Measurements from ENCODE around the gene RASSF1. TPM values are rescaled to one million over a fixed set of nuclear protein-coding genes. Genes with fewer than 3 reads are reported as not detected.

Gene RASSF1
- total and polyA plus RNA-seq, 2 of the 8 experiments (the other 6 are each of a cell fraction or from before 2014, with no cell fraction given) = 10.3 to 15.7 TPM

- peak; percentile 63 for TF ChIP-seq KDM4A (IDR thresholded peaks at IDR 0.05; ENCODE audit: low read depth, low read length, severe bottlenecking)
- 0 out of 2 replicates have a peak, but pooled peaks have one; percentile 69 for TF ChIP-seq TCF12 (IDR thresholded peaks at IDR 0.05; ENCODE audit: low read depth, low read length)
- TF ChIP-seq E2F6 (IDR thresholded peaks at IDR 0.05) = 0 out of 2 replicates have a peak, but pooled peaks have one; percentile 49
- TF ChIP-seq POLR2AphosphoS5 (IDR thresholded peaks at IDR 0.05; ENCODE audit: low read depth, low read length) = peak; percentile 42; the same call in 1 of the 2 replicates
- TF ChIP-seq CBX5 (IDR thresholded peaks at IDR 0.05; ENCODE audit: low read depth, low read length) = no peak
- TF ChIP-seq ATF2 (IDR thresholded peaks at IDR 0.05; ENCODE audit: low read length) = no peak
- TF ChIP-seq POLR2A (IDR thresholded peaks at IDR 0.05; ENCODE audit: control extremely low read depth in 1 of 2, low read depth in 2 of 2, low read length in 2 of 2) = no peak
- TF ChIP-seq CREB1 (IDR thresholded peaks at IDR 0.05) = peak; percentile 84
- no peak for TF ChIP-seq TEAD4 (IDR thresholded peaks at IDR 0.05; ENCODE audit: low read depth, low read length)
- TF ChIP-seq, protein P1, sequence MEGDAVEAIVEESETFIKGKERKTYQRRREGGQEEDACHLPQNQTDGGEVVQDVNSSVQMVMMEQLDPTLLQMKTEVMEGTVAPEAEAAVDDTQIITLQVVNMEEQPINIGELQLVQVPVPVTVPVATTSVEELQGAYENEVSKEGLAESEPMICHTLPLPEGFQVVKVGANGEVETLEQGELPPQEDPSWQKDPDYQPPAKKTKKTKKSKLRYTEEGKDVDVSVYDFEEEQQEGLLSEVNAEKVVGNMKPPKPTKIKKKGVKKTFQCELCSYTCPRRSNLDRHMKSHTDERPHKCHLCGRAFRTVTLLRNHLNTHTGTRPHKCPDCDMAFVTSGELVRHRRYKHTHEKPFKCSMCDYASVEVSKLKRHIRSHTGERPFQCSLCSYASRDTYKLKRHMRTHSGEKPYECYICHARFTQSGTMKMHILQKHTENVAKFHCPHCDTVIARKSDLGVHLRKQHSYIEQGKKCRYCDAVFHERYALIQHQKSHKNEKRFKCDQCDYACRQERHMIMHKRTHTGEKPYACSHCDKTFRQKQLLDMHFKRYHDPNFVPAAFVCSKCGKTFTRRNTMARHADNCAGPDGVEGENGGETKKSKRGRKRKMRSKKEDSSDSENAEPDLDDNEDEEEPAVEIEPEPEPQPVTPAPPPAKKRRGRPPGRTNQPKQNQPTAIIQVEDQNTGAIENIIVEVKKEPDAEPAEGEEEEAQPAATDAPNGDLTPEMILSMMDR (IDR thresholded peaks at IDR 0.05; ENCODE audit: control extremely low read depth in 1 of 3, insufficient read depth in 1 of 3, low read depth in 1 of 3, low read length in 3 of 3) = no peak
- no peak for TF ChIP-seq CHD1 (IDR thresholded peaks at IDR 0.05; ENCODE audit: low read depth, low read length)
- peak in 1 of 2 experiments; percentile 58; a peak in 1 of 4 replicates for TF ChIP-seq HDAC2 (IDR thresholded peaks at IDR 0.05; ENCODE audit: borderline replicate concordance in 1 of 2, low read depth in 2 of 2, low read length in 2 of 2)
- peak; percentile 68 for TF ChIP-seq CHD2 (IDR thresholded peaks at IDR 0.05; ENCODE audit: low read length)
- no peak for TF ChIP-seq ZNF274 (IDR thresholded peaks at IDR 0.05; ENCODE audit: borderline replicate concordance, extremely low read depth, low read length)
- peak; percentile 80; the same call in 1 of the 2 replicates for TF ChIP-seq SP4 (IDR thresholded peaks at IDR 0.05; ENCODE audit: low read length)
- peak; percentile 63 for TF ChIP-seq ASH2L (IDR thresholded peaks at IDR 0.05; ENCODE audit: low read length)
- peak; percentile 72 for TF ChIP-seq TAF1 (IDR thresholded peaks at IDR 0.05; ENCODE audit: low read depth, low read length)
- TF ChIP-seq SIX5 (IDR thresholded peaks at IDR 0.05; ENCODE audit: low read depth, low read length) = peak; percentile 100
- TF ChIP-seq NRF1 (IDR thresholded peaks at IDR 0.05; ENCODE audit: low read depth, low read length) = peak; percentile 78
Measured at GRCh38 chr3:50358911-50359759, 18.5 kb upstream of the RASSF1 start, which contains the start of gene TMEM115 (continued).

All from H1 (cell line).